IMR-90 (cell line): ENCODE measurements around the gene CABP7. TPM values are rescaled to one million over a fixed set of nuclear protein-coding genes. Genes with fewer than 3 reads are reported as not detected.

Experiments used
- CHD1 ChIP-seq: IDR thresholded peaks from 2 replicates; pipeline ENCODE4 v1.6.1; 2012; ENCODE audit warnings: low read depth, low read length, improper control_type of control experiment
- NFE2L2 ChIP-seq: fragments of 150-350 bp; IDR thresholded peaks from 2 replicates; pipeline ENCODE4 v1.6.1; 2016; ENCODE audit warnings: low read depth, mild to moderate bottlenecking, low read length
- RCOR1 ChIP-seq: IDR thresholded peaks from 2 replicates; pipeline ENCODE4 v1.6.1; 2012; ENCODE audit warnings: mild to moderate bottlenecking, low read length, improper control_type of control experiment; ENCODE audit not compliant: insufficient replicate concordance
- polyA plus RNA-seq, 3 experiments: library from polyadenylated mRNA; depleted of rRNA; stranded (reverse); fragments of >200 nt; gene quantifications; 2 replicates each; pipeline ENCODE4 v1.2.3, GENCODE V29; 2012; ENCODE audit warnings: low replicate concordance in 1 of 3
- total RNA-seq: library from RNA; depleted of rRNA; stranded (reverse); fragments of >200 nt; gene quantifications from 2 replicates; pipeline ENCODE4 v1.2.3, GENCODE V29; 2012
- TF ChIP-seq, protein P1 (sequence below): conservative IDR thresholded peaks from 2 replicates; pipeline ENCODE4 v1.5.1; 2012; ENCODE audit warnings: mild to moderate bottlenecking, low read depth, low read length, improper control_type of control experiment

CABP7 gene
- total and polyA plus RNA-seq, 2 of the 4 experiments (the other 2 are of a cell fraction) = under 0.01 to 0.03 TPM

DNA sequence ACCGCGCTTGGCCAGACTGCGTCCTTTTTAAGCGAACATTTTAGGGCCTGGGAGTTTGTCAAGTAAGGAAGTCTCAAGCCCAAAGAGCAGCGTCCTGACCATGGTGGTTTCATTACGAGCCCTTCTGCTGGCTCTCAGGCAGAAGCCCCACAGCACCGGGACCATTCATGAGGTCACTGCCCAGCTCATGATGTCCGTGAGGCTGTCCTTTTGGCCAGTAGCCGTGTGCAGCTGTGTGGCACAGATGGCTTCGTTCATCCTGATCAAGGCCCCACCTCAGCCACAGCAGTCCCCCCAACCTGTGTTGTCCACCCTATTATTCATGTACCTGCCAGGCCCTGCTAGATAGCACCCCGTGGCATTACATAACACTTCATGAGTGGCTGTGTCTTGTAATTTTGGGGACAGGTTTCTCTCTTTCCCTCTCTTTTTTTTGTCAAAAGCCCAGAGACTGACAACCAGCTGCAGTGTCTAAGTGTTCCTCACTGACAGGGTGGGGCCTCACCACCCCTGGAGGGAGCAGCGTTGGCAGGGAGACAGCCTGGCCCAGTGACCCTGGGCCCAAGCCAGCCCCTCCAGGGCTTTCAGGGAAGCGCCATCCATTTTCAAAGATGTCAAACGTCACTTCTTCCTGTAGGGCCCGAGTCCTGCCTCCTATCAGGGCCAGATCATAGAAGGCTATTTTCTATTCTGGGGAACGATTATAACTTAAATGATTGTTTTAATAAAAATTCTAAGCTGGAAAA lies 21.8 kb upstream of the CABP7 start (continued):
- TF ChIP-seq, protein P1, sequence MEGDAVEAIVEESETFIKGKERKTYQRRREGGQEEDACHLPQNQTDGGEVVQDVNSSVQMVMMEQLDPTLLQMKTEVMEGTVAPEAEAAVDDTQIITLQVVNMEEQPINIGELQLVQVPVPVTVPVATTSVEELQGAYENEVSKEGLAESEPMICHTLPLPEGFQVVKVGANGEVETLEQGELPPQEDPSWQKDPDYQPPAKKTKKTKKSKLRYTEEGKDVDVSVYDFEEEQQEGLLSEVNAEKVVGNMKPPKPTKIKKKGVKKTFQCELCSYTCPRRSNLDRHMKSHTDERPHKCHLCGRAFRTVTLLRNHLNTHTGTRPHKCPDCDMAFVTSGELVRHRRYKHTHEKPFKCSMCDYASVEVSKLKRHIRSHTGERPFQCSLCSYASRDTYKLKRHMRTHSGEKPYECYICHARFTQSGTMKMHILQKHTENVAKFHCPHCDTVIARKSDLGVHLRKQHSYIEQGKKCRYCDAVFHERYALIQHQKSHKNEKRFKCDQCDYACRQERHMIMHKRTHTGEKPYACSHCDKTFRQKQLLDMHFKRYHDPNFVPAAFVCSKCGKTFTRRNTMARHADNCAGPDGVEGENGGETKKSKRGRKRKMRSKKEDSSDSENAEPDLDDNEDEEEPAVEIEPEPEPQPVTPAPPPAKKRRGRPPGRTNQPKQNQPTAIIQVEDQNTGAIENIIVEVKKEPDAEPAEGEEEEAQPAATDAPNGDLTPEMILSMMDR = no peak
- TF ChIP-seq CHD1 (no peak), RCOR1 (no peak), NFE2L2 (no peak)
